SK-MEL-5 (cell line): Measurements from ENCODE around the gene MRM2. TPM values are rescaled to one million over a fixed set of nuclear protein-coding genes. Genes with fewer than 3 reads are reported as not detected.
A peak's percentile ranks its signal among the peaks of the same experiment; 100 is the strongest.

Experiments used
- DNase-seq: peaks from one replicate; pipeline ENCODE4 v3.0.0-alpha.2; 2016; ENCODE audit warnings: low read depth, low spot score
- in situ Hi-C: cut with HindIII; loops from 2 replicates; pipeline ENCODE4 v1.10.0; 2016; ENCODE audit warnings: low sequenced_read_pairs, high pct_unique_total_duplicates, low pct_unique_long_range_greater_than_20kb
- polyA plus RNA-seq, 2 experiments: library from polyadenylated mRNA; depleted of rRNA; stranded (reverse); fragments of >200 nt; gene quantifications; 2 replicates each; pipeline ENCODE4 v1.2.3, GENCODE V29; 2015
- total RNA-seq: library from RNA; depleted of rRNA; stranded (reverse); fragments of >200 nt; shearing (Covaris generic); gene quantifications from 2 replicates; pipeline ENCODE4 v1.2.3, GENCODE V29; 2014; rRNA removed

Gene MRM2
- 34.3 and 49.2 TPM in 2 replicates for total RNA-seq
- 50.5 and 53.1 TPM in 2 replicates for polyA plus RNA-seq (2015; cell fraction: cytosol; rRNA removed)
- 25.8 and 30.4 TPM in 2 replicates for polyA plus RNA-seq (2015; cell fraction: nucleus; rRNA removed)

DNA sequence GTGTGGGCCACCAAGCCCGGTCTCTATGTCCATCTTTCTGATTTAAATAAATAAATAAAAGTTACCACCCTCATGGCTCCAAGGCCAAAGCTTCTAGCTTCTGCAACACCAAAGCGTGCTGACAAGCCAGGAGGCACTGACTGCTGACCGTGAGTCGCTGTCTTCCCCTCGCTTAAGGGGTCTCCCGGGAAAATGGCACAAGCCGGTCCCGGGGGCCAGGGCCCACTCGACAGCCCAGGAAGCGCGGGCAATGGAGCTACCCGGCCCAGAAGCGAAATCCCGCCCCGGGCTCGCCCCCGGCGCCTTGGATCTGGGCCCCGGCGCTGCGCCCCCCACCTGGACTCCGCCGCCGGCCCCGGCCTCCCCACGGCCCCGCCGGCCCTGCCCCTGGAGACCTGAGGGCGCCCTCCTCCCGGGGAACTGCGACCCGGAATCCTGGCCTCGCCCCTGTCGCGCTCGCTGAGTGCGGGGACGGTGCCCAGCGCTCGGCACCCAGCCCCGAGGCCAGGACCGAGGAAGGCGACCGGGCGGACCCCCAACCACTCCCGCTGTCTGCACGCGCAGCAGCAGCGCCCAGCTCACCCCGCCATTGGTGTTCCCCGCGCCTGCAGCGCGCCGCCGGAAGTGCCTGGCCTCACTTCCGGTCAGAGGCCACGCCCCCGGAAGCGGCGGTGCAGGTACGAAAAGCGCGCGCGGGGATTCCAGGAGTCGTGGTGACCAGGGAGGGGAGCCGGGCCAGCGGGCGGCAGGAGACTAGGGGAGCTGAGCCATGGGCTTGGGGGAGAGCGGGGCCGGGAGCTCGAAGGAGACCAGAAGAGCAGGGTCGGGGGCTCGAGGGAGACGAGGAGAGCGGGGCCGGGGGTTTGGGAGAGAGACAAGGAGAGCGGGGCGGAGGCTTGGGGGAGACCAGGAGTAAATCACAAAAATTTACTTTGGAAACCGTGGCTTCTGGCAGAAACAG is at the start of gene MRM2, which contains the start of gene NUDT1:
MRM2 (minus strand) TSS at position 626 of the 961 bp plus-strand sequence; CDS start at position 590, 36 bp downstream.
NUDT1 (plus strand) TSS at position 647 of the 961 bp plus-strand sequence. CDS start 2,349 bp downstream, outside the sequence.
- in situ Hi-C loops = no loop called here
- peak; percentile 85 for DNase-seq

DNA sequence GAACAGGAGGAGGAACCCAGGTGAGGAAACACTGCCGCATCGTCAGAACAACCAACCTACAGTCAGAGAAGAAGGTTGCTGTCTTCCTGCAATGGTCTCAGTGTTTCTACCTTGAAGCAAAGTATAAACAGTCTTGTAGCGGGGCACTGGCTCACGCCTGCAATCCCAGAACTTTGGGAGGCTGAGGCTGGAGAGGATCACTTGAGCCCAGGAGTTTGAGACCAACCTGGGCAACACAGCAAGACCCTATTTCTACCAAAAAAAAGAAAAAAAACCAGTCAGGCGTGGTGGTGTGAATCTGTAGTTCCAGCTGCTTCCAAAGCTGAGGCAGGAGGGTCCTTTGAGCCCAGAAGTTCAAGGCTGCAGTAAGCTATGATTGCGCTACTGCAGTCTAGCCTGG is 48.9 kb upstream of the MRM2 start:
- no peak for DNase-seq
- in situ Hi-C loops = no loop called here

DNA sequence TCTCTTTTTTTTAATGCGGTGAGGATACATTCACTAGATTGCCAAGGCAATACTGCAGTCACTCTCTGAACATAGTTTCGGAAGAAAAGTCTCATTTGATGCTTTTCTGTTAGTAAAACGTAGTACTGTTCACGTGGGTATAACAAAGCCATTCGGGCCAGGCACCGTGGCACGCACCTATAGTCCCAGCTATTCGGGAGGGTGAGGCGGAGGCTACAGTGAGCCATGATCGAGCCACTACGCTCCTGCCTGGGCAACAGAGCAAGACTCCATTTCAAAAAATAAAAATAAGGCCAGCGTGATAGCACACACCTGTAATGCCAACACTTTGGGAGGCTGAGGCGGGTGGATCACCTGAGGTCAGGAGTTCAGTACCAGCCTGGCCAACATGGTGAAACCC is 47.6 kb upstream of the MRM2 start:
- in situ Hi-C loops = no loop called here
- no peak for DNase-seq

DNA sequence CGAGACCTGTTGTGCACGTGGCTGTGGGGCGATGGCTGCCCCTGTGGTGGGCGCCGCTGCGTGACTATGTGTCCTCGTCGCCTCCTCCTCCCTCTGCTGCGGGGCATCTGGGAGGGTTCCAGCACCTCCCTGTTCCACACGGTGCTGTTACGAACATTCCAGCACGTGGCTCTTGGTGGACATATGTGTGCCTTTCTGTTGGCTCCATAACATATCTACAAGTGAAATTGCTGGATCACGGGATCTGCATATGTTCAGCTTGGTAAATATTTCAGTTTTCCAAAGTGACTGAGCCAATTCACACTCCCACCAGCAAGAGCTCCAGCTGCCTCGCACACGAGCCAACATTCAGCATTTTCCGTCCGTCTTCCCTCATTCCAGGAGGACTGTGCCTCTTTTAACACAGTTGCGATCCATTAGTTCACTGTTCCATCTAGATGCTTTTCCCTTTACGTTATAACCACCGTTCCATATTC is 47.1 kb upstream of the MRM2 start:
- in situ Hi-C loops = no loop called here
- DNase-seq = no peak

DNA sequence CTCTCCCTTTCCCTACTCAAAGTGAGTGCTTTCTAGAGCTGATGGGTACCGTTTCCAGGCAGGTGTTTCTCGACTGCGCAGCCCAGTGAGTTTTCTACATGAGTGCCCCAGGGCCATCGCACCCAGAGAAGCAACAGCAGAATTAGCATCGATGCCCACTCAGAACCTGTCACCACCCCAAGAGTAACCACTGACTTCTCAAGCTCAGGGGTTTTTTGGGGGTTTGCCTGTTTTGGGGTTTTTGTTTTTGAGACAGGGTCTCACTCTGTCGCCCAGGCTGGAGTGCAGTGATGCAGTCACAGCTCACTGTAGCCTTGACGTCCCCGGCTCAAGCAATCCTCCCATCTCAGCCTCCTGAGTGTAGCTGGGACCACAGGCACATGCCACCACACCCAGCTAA is 46.5 kb upstream of the MRM2 start:
- no peak for DNase-seq
- in situ Hi-C loops = no loop called here

DNA sequence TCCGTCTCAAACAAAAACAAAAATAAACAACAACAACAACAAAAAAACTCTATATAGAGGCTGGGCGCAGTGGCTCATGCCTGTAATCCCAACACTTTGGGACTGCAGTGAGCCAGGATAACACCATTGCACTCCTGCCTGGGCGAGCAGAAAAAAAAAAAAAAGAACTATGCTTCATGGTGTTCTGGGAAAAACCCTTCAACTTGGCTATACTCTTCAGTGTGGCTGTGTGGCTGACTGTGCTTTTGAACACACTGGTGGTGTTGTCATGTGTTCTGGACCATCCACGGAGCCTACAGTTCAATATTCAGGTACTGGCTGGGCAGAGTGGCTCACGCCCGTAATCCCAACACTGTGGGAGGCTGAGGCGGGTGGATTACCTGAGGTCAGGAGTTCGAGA is 45.7 kb upstream of the MRM2 start:
- DNase-seq = no peak
- in situ Hi-C loops = no loop called here

DNA sequence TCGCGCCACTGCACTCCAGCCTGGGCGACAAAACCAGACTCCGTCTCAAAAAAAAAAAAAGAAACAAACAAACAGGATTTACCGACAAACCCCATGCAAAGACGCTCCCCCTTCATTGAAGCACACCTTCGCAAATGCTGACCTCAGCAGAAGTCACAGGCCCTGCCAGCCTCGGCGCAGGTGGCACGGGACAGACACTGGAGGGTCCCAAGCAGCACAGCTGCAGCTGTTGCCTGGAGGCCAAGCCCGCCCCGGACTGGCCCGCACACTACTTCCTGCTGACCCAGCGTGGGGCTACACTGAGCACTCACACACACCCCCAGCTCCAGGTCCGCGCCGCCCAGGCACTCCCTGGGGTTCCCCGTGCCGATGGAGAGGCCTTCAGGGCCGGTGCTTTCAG is 41.1 kb upstream of the MRM2 start:
- DNase-seq = no peak
- in situ Hi-C loops = no loop called here

DNA sequence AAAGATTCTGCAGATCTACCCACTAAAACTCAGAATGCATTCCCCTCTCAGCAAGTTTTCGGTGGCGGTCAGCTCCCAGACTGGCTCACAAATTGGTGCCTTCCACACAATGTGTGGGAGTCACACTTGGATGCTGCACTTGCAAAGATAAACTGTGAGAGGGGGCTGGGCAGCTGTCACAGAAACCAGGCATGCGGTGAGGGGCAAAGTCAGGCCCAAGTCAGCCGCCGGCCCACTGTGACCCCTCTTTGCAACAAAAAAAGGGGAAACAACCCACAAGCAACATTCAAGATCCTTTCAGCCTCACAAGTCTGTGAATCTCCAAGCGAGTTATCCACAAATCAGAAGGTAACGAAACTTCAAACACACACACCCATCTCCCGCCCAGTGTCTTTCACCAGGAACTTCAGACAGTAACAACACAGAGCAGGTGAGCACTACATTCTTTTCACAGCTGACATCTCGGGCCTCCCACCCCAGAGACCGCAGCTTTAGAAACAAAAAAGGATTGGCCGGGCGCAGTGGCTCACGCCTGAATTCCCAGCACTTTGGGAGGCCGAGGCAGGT is 40.3 kb upstream of the MRM2 start:
- no peak for DNase-seq
- in situ Hi-C loops = no loop called here

DNA sequence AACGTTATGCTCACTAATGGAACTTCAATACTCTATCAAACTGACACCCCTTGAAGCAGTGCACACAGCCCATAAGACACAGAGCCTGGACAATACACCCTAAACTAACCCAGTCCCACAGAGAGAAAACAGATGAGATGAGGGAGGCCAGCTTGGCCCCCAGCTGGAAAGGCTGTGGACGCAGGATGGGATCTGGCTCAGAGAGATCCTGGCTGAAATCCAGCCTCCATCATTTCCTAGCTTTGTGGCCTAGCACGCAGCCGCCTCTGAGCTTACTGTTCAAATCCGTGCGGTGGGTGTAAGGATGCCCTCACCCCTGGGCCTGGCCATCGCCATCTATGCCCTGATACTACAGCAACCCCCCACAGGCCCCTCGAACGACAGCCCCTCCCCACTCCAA is 39.5 kb upstream of the MRM2 start:
- in situ Hi-C loops = no loop called here
- DNase-seq = no peak

DNA sequence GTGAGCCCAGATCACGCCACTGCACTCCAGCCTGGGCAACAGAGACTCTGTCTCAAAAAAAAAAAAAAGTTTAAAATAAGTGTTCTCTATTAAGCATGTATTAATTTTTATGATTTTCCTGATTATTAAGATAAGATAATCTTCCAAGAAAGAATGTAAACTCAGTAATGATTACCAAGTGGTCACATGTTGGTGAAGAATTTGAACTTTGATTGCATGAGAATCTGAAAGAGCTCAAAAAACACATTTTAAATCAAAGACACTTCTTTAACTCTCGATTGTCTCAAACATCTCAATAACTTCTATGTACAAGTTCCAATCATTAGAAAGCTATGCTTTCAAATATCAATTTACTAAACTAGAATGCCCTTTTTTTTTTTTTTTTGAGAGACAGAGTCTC is 38.4 kb upstream of the MRM2 start:
- in situ Hi-C loops = no loop called here

DNA sequence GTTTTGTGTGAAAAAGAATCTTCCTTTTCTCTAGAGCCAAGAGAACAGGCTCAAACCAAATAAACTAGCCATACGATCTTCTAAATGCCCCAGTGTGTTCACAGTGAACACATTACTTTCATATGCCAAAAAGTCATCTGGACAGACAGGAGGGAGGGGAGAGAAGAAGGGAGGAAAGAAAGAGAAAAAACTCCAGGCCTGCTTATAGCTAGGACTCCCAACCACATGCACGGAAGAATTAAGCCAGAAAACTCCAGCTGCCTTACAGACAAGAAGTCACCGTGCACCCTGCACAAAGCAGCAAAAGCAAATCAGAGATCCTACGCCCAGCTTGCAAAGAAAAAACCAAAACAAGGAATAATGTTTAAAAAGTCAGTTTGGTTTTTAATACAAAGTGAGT is 37.9 kb upstream of the MRM2 start:
- no peak for DNase-seq
- in situ Hi-C loops = no loop called here

More for the DNA sequence above, 38.4 kb upstream of the MRM2 start:
- DNase-seq = no peak

DNA sequence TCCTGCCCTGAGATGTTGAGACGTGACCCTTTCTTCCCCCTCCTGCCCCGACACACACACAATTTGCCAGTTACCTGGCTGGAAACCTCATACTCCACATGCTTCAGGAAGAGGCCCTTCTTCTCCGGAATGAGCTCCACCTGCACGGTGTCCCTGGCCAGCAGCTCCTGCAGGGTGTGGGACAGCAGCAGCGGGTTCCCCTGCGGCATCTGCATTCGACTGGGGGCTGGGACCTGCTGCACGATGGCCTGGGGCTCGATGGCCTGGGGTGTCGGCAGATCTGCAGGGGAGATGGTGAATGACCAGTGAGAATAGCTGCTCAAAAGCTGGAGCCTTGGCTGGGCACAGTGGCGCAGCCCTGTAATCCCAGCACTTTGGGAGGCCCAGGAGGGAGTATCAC is 36.0 kb upstream of the MRM2 start:
- in situ Hi-C loops = no loop called here
- no peak for DNase-seq

DNA sequence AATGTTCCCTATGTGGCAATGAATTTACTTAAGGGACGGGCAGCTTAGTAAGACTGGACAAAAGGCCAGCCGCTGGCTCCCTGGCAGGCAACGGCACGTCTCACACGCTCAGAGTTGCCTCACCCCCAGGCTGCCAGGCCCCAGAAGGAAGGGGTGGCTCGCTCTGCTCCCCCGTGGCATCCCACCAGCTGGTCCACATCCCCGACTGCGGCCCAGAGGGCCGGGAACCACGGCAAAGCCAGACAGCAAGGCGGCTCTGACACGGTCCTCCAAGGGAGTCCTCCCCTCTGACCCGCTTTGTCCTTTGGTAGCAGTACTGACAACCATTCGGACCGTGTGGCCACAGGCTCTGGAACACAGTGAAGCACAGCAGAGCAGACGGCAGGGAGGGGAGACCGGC is 34.1 kb upstream of the MRM2 start:
- in situ Hi-C loops = no loop called here
- DNase-seq = no peak

DNA sequence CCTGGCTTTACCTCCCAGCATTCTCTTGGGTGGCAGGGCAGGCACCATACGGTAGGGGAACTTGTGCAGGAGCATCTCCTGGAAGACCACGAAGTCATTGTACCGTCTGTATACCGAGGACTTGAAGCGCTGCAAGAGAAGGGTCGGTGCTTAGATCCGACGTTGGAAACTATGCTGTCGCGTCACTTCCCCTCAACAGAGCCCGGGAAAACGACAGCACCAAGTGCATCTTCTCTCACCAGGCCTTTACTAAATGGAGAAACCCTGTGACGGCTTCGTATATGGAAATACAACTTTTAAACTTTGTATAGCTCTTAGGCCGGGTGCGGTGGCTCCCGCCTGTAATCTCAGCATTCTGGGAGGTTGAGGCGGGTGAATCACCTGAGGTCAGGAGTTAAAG is 33.1 kb upstream of the MRM2 start:
- in situ Hi-C loops = no loop called here
- no peak for DNase-seq

DNA sequence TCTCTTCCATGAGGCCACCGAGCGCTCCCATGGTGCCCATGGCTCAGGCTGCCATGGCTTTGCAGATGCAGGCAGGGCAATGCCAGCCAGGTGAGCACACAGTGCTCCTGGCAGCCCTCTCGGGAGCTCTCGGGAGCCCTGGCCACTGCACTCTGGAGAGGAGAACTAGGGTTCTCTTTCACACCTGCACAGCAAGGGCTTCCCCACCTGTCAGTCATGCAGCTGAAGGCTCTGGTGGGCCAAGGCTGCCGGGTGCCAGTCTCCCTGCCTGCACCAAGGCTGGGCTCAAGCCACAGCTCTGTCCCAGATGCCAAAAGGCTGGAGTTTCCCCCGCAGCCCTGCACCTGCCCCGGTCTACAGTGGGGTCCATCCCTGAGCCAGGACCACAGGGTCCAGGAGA is 32.7 kb upstream of the MRM2 start:
- in situ Hi-C loops = no loop called here
- DNase-seq = no peak

DNA sequence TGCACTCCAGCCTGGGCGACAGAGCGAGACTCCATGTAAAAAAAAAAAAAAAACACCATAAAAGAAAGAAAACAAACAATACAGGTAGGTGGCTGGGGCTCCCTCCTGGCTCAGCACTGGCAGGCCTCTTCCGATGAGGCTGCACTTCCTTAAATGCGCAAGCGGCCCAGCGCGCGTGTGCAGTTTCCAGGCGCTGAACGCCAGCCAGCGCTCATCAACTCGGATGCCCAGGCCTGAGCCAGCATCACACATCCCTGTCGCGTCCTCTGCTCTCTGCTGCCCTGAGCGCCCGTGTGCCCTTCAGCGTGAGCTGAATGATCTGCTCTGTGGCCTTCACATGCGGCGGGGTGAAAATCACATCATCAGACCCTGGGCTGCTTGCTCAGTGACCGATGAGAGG is 31.9 kb upstream of the MRM2 start:
- DNase-seq = no peak
- in situ Hi-C loops = no loop called here

DNA sequence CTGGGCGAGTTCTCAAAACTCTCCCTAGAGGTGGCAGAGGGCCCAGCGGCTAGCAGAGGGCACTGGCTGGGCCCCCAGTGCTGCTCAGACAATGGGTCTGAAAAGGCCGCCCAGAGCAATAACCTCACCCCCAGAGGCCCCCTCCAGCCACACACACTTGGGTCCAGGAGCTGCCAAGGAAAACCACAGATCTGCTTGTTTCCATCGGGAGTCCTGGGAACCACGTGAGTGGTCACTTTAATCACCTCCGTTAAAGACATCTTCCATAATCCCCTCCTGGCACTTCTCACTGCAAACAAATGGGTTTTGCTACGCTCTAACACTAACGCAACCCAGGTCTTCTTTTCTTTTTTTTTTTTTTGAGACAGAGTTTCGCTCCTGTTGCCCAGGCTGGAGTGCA is 30.0 kb upstream of the MRM2 start:
- DNase-seq = no peak
- in situ Hi-C loops = no loop called here

DNA sequence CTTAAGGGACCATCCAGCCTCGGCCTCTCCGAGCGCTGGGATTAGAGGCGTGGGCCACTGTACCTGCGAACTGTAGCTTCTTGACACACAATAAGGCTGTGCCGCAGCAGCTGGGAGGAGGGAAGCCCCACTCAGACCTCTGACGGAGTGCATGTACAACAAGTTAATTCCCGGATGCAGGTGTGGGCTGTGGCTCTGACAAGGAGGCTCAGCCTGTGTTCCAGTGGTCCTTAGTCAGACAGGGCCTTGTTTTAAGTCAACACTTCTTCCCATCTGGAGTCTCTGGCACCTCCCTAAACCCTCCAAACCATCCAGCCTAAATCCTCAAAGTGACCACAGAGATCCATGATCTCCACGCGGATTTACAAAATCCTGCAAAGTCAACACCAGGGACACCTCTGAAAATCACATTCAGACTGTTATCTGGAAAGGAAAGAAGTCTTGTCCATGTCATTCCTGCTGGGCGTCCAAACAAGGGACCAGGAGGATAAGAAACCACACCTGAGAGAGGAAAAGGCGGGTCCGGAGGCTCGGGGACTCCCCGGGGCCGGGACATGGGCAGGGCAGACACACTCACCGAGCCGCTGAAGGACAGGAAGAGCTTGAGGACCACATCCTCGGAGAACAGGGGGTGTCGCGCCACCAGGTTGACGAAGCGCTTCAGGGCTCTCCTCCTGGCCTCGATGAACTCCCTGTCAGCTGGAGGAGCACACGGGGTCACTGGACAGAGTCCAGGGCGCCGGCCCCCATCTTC is 29.4 kb upstream of the MRM2 start:
- in situ Hi-C loops = no loop called here
- DNase-seq = no peak
